GM15510 (cell line): Measurements from ENCODE around the gene ITPR1.

Source experiments
- POLR2A ChIP-seq: IDR thresholded peaks from 3 replicates; pipeline ENCODE4 v1.6.1; 2011; ENCODE audit warnings: borderline replicate concordance; ENCODE audit not compliant: insufficient read length; ENCODE audit errors: extremely low read depth

Gene ITPR1

GRCh38 chr3:4472312-4472711, 20.8 kb upstream of the ITPR1 start:
- TF ChIP-seq POLR2A, result no peak

- no peak for TF ChIP-seq POLR2A
Measured at GRCh38 chr3:4472766-4473165, 20.4 kb upstream of the ITPR1 start.

GRCh38 chr3:4474683-4475490, 18.3 kb upstream of the ITPR1 start:
- TF ChIP-seq POLR2A, result no peak

- no peak for TF ChIP-seq POLR2A
Measured at GRCh38 chr3:4475804-4476203, 17.3 kb upstream of the ITPR1 start.

- TF ChIP-seq POLR2A, result no peak
Measured at GRCh38 chr3:4476496-4476895, 16.7 kb upstream of the ITPR1 start.

- TF ChIP-seq POLR2A, result no peak
Measured at GRCh38 chr3:4478261-4478660, 14.9 kb upstream of the ITPR1 start.

- TF ChIP-seq POLR2A, result no peak
Measured at GRCh38 chr3:4491855-4492207, 1.3 kb upstream of the ITPR1 start.

GRCh38 chr3:4492208-4493013, 737 bp upstream of the ITPR1 start:
- no peak for TF ChIP-seq POLR2A

- TF ChIP-seq POLR2A, result no peak
Measured at GRCh38 chr3:4493941-4494894, 1.1 kb downstream of the ITPR1 start.

GRCh38 chr3:4494895-4495264, 1.7 kb downstream of the ITPR1 start:
- no peak for TF ChIP-seq POLR2A

GRCh38 chr3:4495294-4496086, 2.3 kb downstream of the ITPR1 start:
- TF ChIP-seq POLR2A, result no peak

GRCh38 chr3:4496087-4496452, 2.9 kb downstream of the ITPR1 start:
- TF ChIP-seq POLR2A, result no peak

- TF ChIP-seq POLR2A, result no peak
Measured at GRCh38 chr3:4497005-4497692, 4.0 kb downstream of the ITPR1 start.
